Sigmoid colon (tissue), 4 donors: ENCODE measurements around the gene RXRA.

Experiments used
- CTCF ChIP-seq, 4 experiments: fragments of 450-650 bp in 3 of 4; fragments of 200-600 bp in 1 of 4; IDR thresholded peaks; one replicate each; pipeline ENCODE4 v1.5.1; 2016 to 2019; ENCODE audit warnings: antibody characterized with exemption in 4 of 4, mild to moderate bottlenecking in 3 of 4, moderate library complexity in 2 of 4
- EP300 ChIP-seq, 4 donors: sonication (generic); formaldehyde crosslinking; IDR thresholded peaks; one replicate each; pipeline ENCODE4 v1.6.1; 2017; ENCODE audit warnings: antibody characterized with exemption in 4 of 4

GRCh38 chr9:134346151-134346550, 19.9 kb downstream of the RXRA start:
- TF ChIP-seq CTCF (IDR thresholded peaks at IDR 0.05): no peak
- no peak for TF ChIP-seq EP300 (IDR thresholded peaks at IDR 0.05)
